Activated CD8-positive, alpha-beta T cell treated with anti-CD3 and anti-CD28 coated beads for 36 hours (primary cell): ENCODE results near the gene ADAMTS2. TPM values are rescaled to one million over a fixed set of nuclear protein-coding genes. Genes with fewer than 3 reads are reported as not detected.

Experiments
- ATAC-seq: fragments of 200-7000 bp; cut with Tn5 transposase; one replicate; pipeline ENCODE4 v1.10.0; 2021; ENCODE audit warnings: mild to moderate bottlenecking, moderate library complexity
- CTCF ChIA-PET: fragments of 350-600 bp; sonication (Branson Sonifier 250); formaldehyde crosslinking; loops from one replicate; lab custom pipeline; 2021; ENCODE audit warnings: antibody characterized with exemption; lab: Charles Lee
- POLR2A ChIA-PET: fragments of 350-600 bp; sonication (Branson Sonifier 250); formaldehyde crosslinking; loops from one replicate; lab custom pipeline; 2021; ENCODE audit warnings: antibody characterized with exemption; lab: Charles Lee
- DNase-seq: peaks from one replicate; pipeline ENCODE4 v3.0.0-alpha.2; 2020
- H3K27ac Mint-ChIP-seq: one replicate; pipeline ENCODE4 v1.8.0; 2021; ENCODE audit warnings: mild to moderate bottlenecking, mixed read lengths
- H3K27me3 Mint-ChIP-seq: one replicate; pipeline ENCODE4 v1.8.0; 2021; ENCODE audit warnings: mixed read lengths
- H3K36me3 Mint-ChIP-seq: one replicate; pipeline ENCODE4 v1.8.0; 2021; ENCODE audit warnings: low read depth, mixed read lengths
- H3K4me1 Mint-ChIP-seq: one replicate; pipeline ENCODE4 v1.8.0; 2021; ENCODE audit warnings: low read depth, mixed read lengths
- H3K4me3 Mint-ChIP-seq: one replicate; pipeline ENCODE4 v1.8.0; 2021; ENCODE audit warnings: mild to moderate bottlenecking, moderate library complexity, mixed read lengths
- H3K9me3 Mint-ChIP-seq: one replicate; pipeline ENCODE4 v1.8.0; 2021; ENCODE audit warnings: mixed read lengths
- intact Hi-C: fragments of 100-400 bp; cut with micrococcal nuclease; formaldehyde crosslinking; loops from one replicate; pipeline ENCODE4 v1.10.0; 2022
- total RNA-seq, 2 experiments: library from RNA; stranded (reverse); gene quantifications; one replicate each; pipeline ENCODE4 v1.2.3, GENCODE V29; 2021
- TF ChIP-seq, protein P1 (sequence below): fragments of 200-600 bp; IDR thresholded peaks from one replicate; pipeline ENCODE4 v1.8.0; 2022; ENCODE audit warnings: antibody characterized with exemption, mild to moderate bottlenecking

ADAMTS2 gene
- total RNA-seq, 2 experiments from 2014 or later: not detected

DNA sequence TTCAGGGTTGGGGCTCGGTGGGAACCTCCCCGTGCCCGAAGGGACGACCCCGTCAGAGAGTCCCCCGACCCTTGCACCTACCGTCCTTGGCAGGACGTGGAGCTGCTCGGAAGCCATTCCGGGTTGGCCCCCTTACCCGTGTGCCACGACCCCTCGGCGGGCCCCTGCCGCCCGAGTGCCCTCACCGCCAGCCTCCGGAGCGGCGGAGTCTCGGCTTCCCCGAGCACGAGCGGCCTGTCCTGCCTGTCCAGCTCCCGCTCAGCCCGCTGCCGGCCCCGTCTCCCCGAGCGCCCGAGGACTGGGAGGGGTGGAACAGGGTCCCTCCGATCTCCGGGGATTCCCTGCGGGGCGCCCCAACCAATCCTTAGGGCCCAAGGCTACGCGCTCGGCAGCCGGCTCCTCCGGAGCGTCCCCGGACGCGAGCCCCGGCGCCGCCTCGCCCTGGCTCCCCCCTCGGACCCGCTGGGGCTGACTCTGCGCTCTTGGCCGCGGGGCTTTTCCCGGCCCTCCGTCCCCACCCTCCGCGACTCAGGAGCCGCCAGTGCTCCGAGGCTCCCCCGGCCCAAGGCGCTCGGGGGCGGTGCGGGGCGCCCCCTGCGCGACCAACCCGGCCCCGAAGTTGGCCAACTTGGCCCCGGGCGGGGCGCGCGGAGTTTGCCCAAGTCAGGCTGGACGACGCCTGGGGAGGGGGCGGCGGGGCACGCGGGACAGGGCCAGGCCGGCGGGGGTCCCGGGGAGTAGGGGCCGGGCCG, 654 bp downstream of the ADAMTS2 start:
- H3K27me3 Mint-ChIP-seq: peaks cover 47% of the 10 kb centered on the region
- ChIA-PET POLR2A (no interaction called here), CTCF (no interaction called here)
- TF ChIP-seq, protein P1, sequence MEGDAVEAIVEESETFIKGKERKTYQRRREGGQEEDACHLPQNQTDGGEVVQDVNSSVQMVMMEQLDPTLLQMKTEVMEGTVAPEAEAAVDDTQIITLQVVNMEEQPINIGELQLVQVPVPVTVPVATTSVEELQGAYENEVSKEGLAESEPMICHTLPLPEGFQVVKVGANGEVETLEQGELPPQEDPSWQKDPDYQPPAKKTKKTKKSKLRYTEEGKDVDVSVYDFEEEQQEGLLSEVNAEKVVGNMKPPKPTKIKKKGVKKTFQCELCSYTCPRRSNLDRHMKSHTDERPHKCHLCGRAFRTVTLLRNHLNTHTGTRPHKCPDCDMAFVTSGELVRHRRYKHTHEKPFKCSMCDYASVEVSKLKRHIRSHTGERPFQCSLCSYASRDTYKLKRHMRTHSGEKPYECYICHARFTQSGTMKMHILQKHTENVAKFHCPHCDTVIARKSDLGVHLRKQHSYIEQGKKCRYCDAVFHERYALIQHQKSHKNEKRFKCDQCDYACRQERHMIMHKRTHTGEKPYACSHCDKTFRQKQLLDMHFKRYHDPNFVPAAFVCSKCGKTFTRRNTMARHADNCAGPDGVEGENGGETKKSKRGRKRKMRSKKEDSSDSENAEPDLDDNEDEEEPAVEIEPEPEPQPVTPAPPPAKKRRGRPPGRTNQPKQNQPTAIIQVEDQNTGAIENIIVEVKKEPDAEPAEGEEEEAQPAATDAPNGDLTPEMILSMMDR: no peak
- DNase-seq: no peak
- ATAC-seq: no peak
- intact Hi-C loops: no loop called here
- no peak overlapping the region for H3K4me3 Mint-ChIP-seq
- H3K9me3 Mint-ChIP-seq: no peaks in the 10 kb centered on the region
- no peak overlapping the region for H3K27ac Mint-ChIP-seq
- H3K4me1 Mint-ChIP-seq: peaks cover 6% of the 10 kb centered on the region
- no peaks in the 10 kb centered on the region for H3K36me3 Mint-ChIP-seq

- Mint-ChIP-seq H3K9me3 (no peaks in the 10 kb centered on the region), H3K27me3 (peaks cover 44% of the 10 kb centered on the region), H3K36me3 (no peaks in the 10 kb centered on the region), H3K4me3 (no peak overlapping the region), H3K27ac (no peak overlapping the region), H3K4me1 (peaks cover 6% of the 10 kb centered on the region)
- TF ChIP-seq, protein P1: no peak
- intact Hi-C loops: no loop called here
- CTCF ChIA-PET: no interaction called here
- DNase-seq: peak; percentile 24
- POLR2A ChIA-PET: interaction anchor here (0.5 kb wide), 1 partner anchor 614 kb away, joined by 3 read pairs; no protein-coding TSS in a partner anchor
- peak; percentile 66 for ATAC-seq
Measured at GRCh38 chr5:179343719-179344430, 1.4 kb downstream of the ADAMTS2 start.

DNA sequence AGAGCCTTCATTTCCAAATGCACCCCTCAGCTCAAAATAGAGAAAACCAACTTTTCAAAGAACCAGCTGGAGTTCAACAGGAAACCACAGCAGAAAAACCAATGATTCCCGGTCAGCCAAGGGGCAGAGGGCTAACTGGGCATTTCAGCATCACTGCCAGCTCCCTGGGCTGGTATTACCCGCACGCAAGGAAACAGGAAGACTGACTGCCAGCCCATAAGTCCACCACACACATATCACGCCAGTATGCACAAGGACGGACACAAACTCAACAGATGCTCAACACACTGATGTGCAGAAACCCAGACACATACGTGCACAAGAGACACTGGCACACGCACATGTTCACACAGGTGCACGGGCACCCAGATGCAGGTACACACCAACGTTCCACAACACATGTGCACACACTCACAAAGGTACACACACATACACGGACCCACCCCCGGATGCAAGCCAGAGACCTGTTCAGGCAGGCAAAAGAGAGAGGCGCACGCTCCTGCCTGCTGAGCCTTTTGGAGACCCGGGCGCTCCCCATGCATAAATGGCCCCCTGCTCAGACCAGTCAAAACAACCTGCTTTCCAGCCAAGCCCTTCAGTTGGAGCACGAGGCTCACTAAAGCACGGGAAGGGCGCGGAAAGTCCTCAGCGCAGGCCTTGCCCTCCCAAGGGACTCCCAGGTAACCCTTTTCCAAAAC, 2.1 kb downstream of the ADAMTS2 start:
- H3K4me1 Mint-ChIP-seq: peaks cover 6% of the 10 kb centered on the region
- intact Hi-C loops: no loop called here
- DNase-seq (no peak), ATAC-seq (no peak)
- no peaks in the 10 kb centered on the region for H3K9me3 Mint-ChIP-seq
- POLR2A ChIA-PET: interaction anchor here (0.5 kb wide), 1 partner anchor 615 kb away, joined by 3 read pairs; no protein-coding TSS in a partner anchor
- CTCF ChIA-PET: no interaction called here
- no peaks in the 10 kb centered on the region for H3K36me3 Mint-ChIP-seq
- no peak overlapping the region for H3K4me3 Mint-ChIP-seq
- no peak overlapping the region for H3K27ac Mint-ChIP-seq
- TF ChIP-seq, protein P1: no peak
- H3K27me3 Mint-ChIP-seq: peaks cover 43% of the 10 kb centered on the region

- no peak overlapping the region for H3K4me3 Mint-ChIP-seq
- H3K4me1 Mint-ChIP-seq: peaks cover 6% of the 10 kb centered on the region
- H3K27me3 Mint-ChIP-seq: peaks cover 41% of the 10 kb centered on the region
- H3K27ac Mint-ChIP-seq: no peak overlapping the region
- TF ChIP-seq, protein P1: no peak
- ATAC-seq: no peak
- POLR2A ChIA-PET: no interaction called here
- no peak for DNase-seq
- CTCF ChIA-PET: no interaction called here
- intact Hi-C loops: no loop called here
- no peaks in the 10 kb centered on the region for H3K9me3 Mint-ChIP-seq
- H3K36me3 Mint-ChIP-seq: no peaks in the 10 kb centered on the region
Measured at GRCh38 chr5:179342577-179342976, 2.7 kb downstream of the ADAMTS2 start.
